HL-60 (cell line): ENCODE measurements around the gene FGF3.

Experiments
- DNase-seq, 2 experiments: peaks; one replicate each; pipeline ENCODE4 v3.0.0-alpha.2; 2010 to 2020; ENCODE audit warnings: low read depth in 1 of 2, low spot score in 1 of 2
- H3K27ac ChIP-seq: fragments of 250-450 bp; sonication (Bioruptor Pico); replicated peaks from 2 replicates; pipeline ENCODE4 v1.5.1; 2020; ENCODE audit warnings: mild to moderate bottlenecking, moderate library complexity
- H3K27me3 ChIP-seq: fragments of 250-450 bp; sonication (Bioruptor Pico); 2 replicates; pipeline ENCODE4 v1.5.1; 2021; ENCODE audit warnings: mild to moderate bottlenecking, moderate library complexity; ENCODE audit not compliant: insufficient read depth, poor library complexity, severe bottlenecking
- H3K4me3 ChIP-seq: replicated peaks from 2 replicates; pipeline ENCODE4 v1.5.1; 2011; ENCODE audit warnings: mild to moderate bottlenecking, control low read depth, low read length; ENCODE audit not compliant: insufficient read depth
- CTCF ChIP-seq: IDR thresholded peaks from one replicate; pipeline ENCODE4 v1.5.1; 2011; ENCODE audit warnings: low read length, control low read depth, inconsistent platforms; ENCODE audit not compliant: insufficient read depth
- GABPA ChIP-seq: IDR thresholded peaks from 2 replicates; pipeline ENCODE4 v1.6.1; 2012; ENCODE audit warnings: low read depth
- POLR2AphosphoS5 ChIP-seq: IDR thresholded peaks from 2 replicates; pipeline ENCODE4 v1.6.1; 2012; ENCODE audit warnings: low read depth
- REST ChIP-seq: IDR thresholded peaks from 2 replicates; pipeline ENCODE4 v1.6.1; 2012; ENCODE audit warnings: low read depth; ENCODE audit not compliant: insufficient replicate concordance
- SPI1 ChIP-seq: IDR thresholded peaks from 2 replicates; pipeline ENCODE4 v1.6.1; 2012; ENCODE audit warnings: low read depth, mild to moderate bottlenecking, borderline replicate concordance

Gene FGF3

GRCh38 chr11:69841170-69841858 lies 22.1 kb upstream of the FGF3 start:
- no peak for DNase-seq
- Histone ChIP-seq H3K27me3 (no peaks in the 10 kb centered on the region), H3K27ac (no peak overlapping the region), H3K4me3 (no peak overlapping the region)
- TF ChIP-seq REST (no peak), SPI1 (no peak), POLR2AphosphoS5 (no peak), CTCF (no peak), GABPA (no peak)

- Histone ChIP-seq H3K4me3 (no peak overlapping the region), H3K27ac (no peak overlapping the region), H3K27me3 (no peaks in the 10 kb centered on the region)
- no peak for DNase-seq
- no peak for TF ChIP-seq CTCF
- TF ChIP-seq GABPA: no peak
- TF ChIP-seq REST: no peak
- no peak for TF ChIP-seq SPI1
- no peak for TF ChIP-seq POLR2AphosphoS5
Measured at GRCh38 chr11:69840371-69841169, 21.4 kb upstream of the FGF3 start.

GRCh38 chr11:69839516-69839915 lies 20.3 kb upstream of the FGF3 start:
- Histone ChIP-seq H3K27me3 (peaks cover 3% of the 10 kb centered on the region), H3K27ac (no peak overlapping the region), H3K4me3 (no peak overlapping the region)
- no peak for TF ChIP-seq REST
- TF ChIP-seq SPI1: no peak
- no peak for TF ChIP-seq CTCF
- no peak for TF ChIP-seq GABPA
- TF ChIP-seq POLR2AphosphoS5: no peak
- no peak for DNase-seq
